IMR-90 (cell line): Measurements from ENCODE around the gene GNAS-AS1. TPM values are rescaled to one million over a fixed set of nuclear protein-coding genes. Genes with fewer than 3 reads are reported as not detected.

Experiments used
- ATAC-seq: fragments of 200-7000 bp; cut with Tn5 transposase; 2 replicates; pipeline ENCODE4 v1.9.1; 2020; ENCODE audit warnings: low read depth, mild to moderate bottlenecking, moderate library complexity
- BruUV-seq: library from RNA; stranded (reverse); fragments of 400-500 nt; replicated peaks from 2 replicates; lab custom pipeline; 2021; lab: Mats Ljungman, UMichigan
- CTCF ChIA-PET: fragments of 300-600 bp; formaldehyde crosslinking; extraction: SDS; loops from one replicate; lab custom pipeline; 2021; ENCODE audit warnings: antibody characterized with exemption; lab: Yijun Ruan, JAX
- POLR2A ChIA-PET: fragments of 300-600 bp; sonication (Branson Sonifier 250); formaldehyde crosslinking; loops from one replicate; lab custom pipeline; 2022; ENCODE audit warnings: antibody characterized with exemption; ENCODE audit not compliant: unreplicated experiment; lab: Charles Lee
- DNase-seq: peaks from one replicate; pipeline ENCODE4 v3.0.0; 2013
- H2AFZ ChIP-seq: replicated peaks from 2 replicates; pipeline ENCODE3; 2013; ENCODE audit warnings: low read length, mild to moderate bottlenecking; ENCODE audit not compliant: poor library complexity
- H2AK5ac ChIP-seq: 2 replicates; pipeline ENCODE4 v1.6.1; 2013; ENCODE audit warnings: low read depth, low read length, inconsistent platforms
- H2AK9ac ChIP-seq: replicated peaks from 2 replicates; pipeline ENCODE3; 2013; ENCODE audit warnings: mild to moderate bottlenecking, low read depth, low read length, moderate library complexity; ENCODE audit not compliant: poor library complexity
- H2BK120ac ChIP-seq: 2 replicates; pipeline ENCODE4 v1.6.1; 2013; ENCODE audit warnings: low read depth, low read length, inconsistent platforms
- H2BK15ac ChIP-seq: 3 replicates; pipeline ENCODE4 v1.6.1; 2013; ENCODE audit warnings: low read depth, low read length, inconsistent platforms
- H2BK20ac ChIP-seq: 2 replicates; pipeline ENCODE4 v1.6.1; 2013; ENCODE audit warnings: low read depth, mild to moderate bottlenecking, inconsistent platforms, low read length, moderate library complexity
- H2BK5ac ChIP-seq: 2 replicates; pipeline ENCODE4 v1.6.1; 2013; ENCODE audit warnings: mild to moderate bottlenecking, low read depth, low read length, inconsistent platforms; ENCODE audit not compliant: poor library complexity, severe bottlenecking
- H3K14ac ChIP-seq: replicated peaks from 2 replicates; pipeline ENCODE4 v1.6.1; 2013; ENCODE audit warnings: low read depth, low read length, inconsistent platforms
- H3K18ac ChIP-seq: 2 replicates; pipeline ENCODE4 v1.6.1; 2013; ENCODE audit warnings: low read depth, low read length, control low read depth
- H3K23ac ChIP-seq: 2 replicates; pipeline ENCODE4 v1.6.1; 2013; ENCODE audit warnings: low read depth, low read length, inconsistent platforms
- H3K27ac ChIP-seq: 2 replicates; pipeline ENCODE4 v1.5.1; 2013; ENCODE audit warnings: mild to moderate bottlenecking, control low read depth, low read length; ENCODE audit not compliant: insufficient read depth
- H3K27me3 ChIP-seq: 2 replicates; pipeline ENCODE4 v1.6.1; 2013; ENCODE audit warnings: low read length; ENCODE audit not compliant: control insufficient read depth, insufficient read depth
- H3K36me3 ChIP-seq: 2 replicates; pipeline ENCODE4 v1.6.1; 2013; ENCODE audit warnings: low read length, mixed read lengths; ENCODE audit not compliant: control insufficient read depth, insufficient read depth
- H3K4ac ChIP-seq: 2 replicates; pipeline ENCODE4 v1.6.1; 2013; ENCODE audit warnings: low read depth, low read length, inconsistent platforms
- H3K4me1 ChIP-seq: 2 replicates; pipeline ENCODE4 v1.6.1; 2013; ENCODE audit warnings: low read length, mixed read lengths; ENCODE audit not compliant: control insufficient read depth, insufficient read depth
- H3K4me2 ChIP-seq: 2 replicates; pipeline ENCODE4 v1.6.1; 2013; ENCODE audit warnings: low read depth, mild to moderate bottlenecking, control low read depth, low read length, moderate library complexity
- H3K4me3 ChIP-seq: 2 replicates; pipeline ENCODE4 v1.5.1; 2013; ENCODE audit warnings: low read depth, mild to moderate bottlenecking, control low read depth, low read length, moderate library complexity; ENCODE audit not compliant: insufficient read depth
- H3K56ac ChIP-seq: 2 replicates; pipeline ENCODE4 v1.6.1; 2013; ENCODE audit warnings: low read length, inconsistent platforms; ENCODE audit not compliant: insufficient read depth; ENCODE audit errors: extremely low read depth
- H3K79me1 ChIP-seq, 2 experiments: 2 replicates each; pipeline ENCODE4 v1.6.1; 2013; ENCODE audit warnings: low read length in 2 of 2, inconsistent platforms in 1 of 2, low read depth in 1 of 2
- H3K9ac ChIP-seq: 2 replicates; pipeline ENCODE4 v1.6.1; 2013; ENCODE audit warnings: low read depth, low read length, control low read depth
- H3K9me1 ChIP-seq: 2 replicates; pipeline ENCODE4 v1.6.1; 2013; ENCODE audit warnings: low read length, inconsistent platforms; ENCODE audit not compliant: insufficient read depth
- H3K9me3 ChIP-seq: 2 replicates; pipeline ENCODE4 v1.6.1; 2013; ENCODE audit warnings: low read length; ENCODE audit not compliant: control insufficient read depth, insufficient read depth
- H4K20me1 ChIP-seq: 2 replicates; pipeline ENCODE4 v1.6.1; 2013; ENCODE audit warnings: low read length, inconsistent platforms; ENCODE audit not compliant: insufficient read depth
- H4K5ac ChIP-seq: 2 replicates; pipeline ENCODE4 v1.6.1; 2013; ENCODE audit warnings: mild to moderate bottlenecking, low read depth, low read length, control low read depth
- H4K8ac ChIP-seq, 2 experiments: 2 replicates each; pipeline ENCODE4 v1.6.1; 2013; ENCODE audit warnings: low read depth in 2 of 2, low read length in 2 of 2, control low read depth in 1 of 2, inconsistent platforms in 1 of 2
- H4K91ac ChIP-seq: 2 replicates; pipeline ENCODE4 v1.6.1; 2013; ENCODE audit warnings: low read depth, low read length, inconsistent platforms; ENCODE audit not compliant: insufficient read depth
- BHLHE40 ChIP-seq: fragments of 150-350 bp; IDR thresholded peaks from 2 replicates; pipeline ENCODE4 v1.6.1; 2016; ENCODE audit warnings: mild to moderate bottlenecking, low read depth, low read length
- CEBPB ChIP-seq: IDR thresholded peaks from 2 replicates; pipeline ENCODE4 v1.6.1; 2012; ENCODE audit warnings: low read depth, low read length, improper control_type of control experiment
- CHD1 ChIP-seq: IDR thresholded peaks from 2 replicates; pipeline ENCODE4 v1.6.1; 2012; ENCODE audit warnings: low read depth, low read length, improper control_type of control experiment
- ELK1 ChIP-seq: fragments of 150-350 bp; IDR thresholded peaks from 2 replicates; pipeline ENCODE4 v1.6.1; 2016; ENCODE audit warnings: low read depth, mild to moderate bottlenecking, low read length, moderate library complexity, borderline replicate concordance
- FOS ChIP-seq: fragments of 150-350 bp; IDR thresholded peaks from 2 replicates; pipeline ENCODE4 v1.6.1; 2016; ENCODE audit warnings: low read depth, low read length
- MAFK ChIP-seq: IDR thresholded peaks from 2 replicates; pipeline ENCODE4 v1.6.1; 2012; ENCODE audit warnings: low read depth, low read length, improper control_type of control experiment
- MAZ ChIP-seq: IDR thresholded peaks from 2 replicates; pipeline ENCODE4 v1.6.1; 2012; ENCODE audit warnings: low read depth, mild to moderate bottlenecking, low read length, improper control_type of control experiment, moderate library complexity, borderline replicate concordance
- MXI1 ChIP-seq: IDR thresholded peaks from 2 replicates; pipeline ENCODE4 v1.6.1; 2012; ENCODE audit warnings: low read depth, mild to moderate bottlenecking, low read length, moderate library complexity, borderline replicate concordance
- NFE2L2 ChIP-seq: fragments of 150-350 bp; IDR thresholded peaks from 2 replicates; pipeline ENCODE4 v1.6.1; 2016; ENCODE audit warnings: low read depth, mild to moderate bottlenecking, low read length
- POLR2A ChIP-seq: IDR thresholded peaks from 2 replicates; pipeline ENCODE4 v1.6.1; 2012; ENCODE audit warnings: mild to moderate bottlenecking, low read depth, low read length
- RAD21 ChIP-seq: IDR thresholded peaks from 2 replicates; pipeline ENCODE4 v1.6.1; 2012; ENCODE audit warnings: low read length, improper control_type of control experiment
- RCOR1 ChIP-seq: IDR thresholded peaks from 2 replicates; pipeline ENCODE4 v1.6.1; 2012; ENCODE audit warnings: mild to moderate bottlenecking, low read length, improper control_type of control experiment; ENCODE audit not compliant: insufficient replicate concordance
- RFX5 ChIP-seq: IDR thresholded peaks from 2 replicates; pipeline ENCODE4 v1.8.0; 2012; ENCODE audit warnings: low read depth, mild to moderate bottlenecking, low read length, moderate library complexity
- SMC3 ChIP-seq: fragments of 150-350 bp; IDR thresholded peaks from 2 replicates; pipeline ENCODE4 v1.6.1; 2016; ENCODE audit warnings: low read depth, mild to moderate bottlenecking, antibody characterized with exemption, low read length, moderate library complexity
- WGBS, 2 experiments: methylation state at CpG; one replicate each; pipeline versions ENCODE4 v1.1.5 to v1.1.7; 2013; ENCODE audit warnings: missing lambda C conversion rate in 2 of 2; ENCODE audit not compliant: insufficient read length in 1 of 2; ENCODE audit errors: extremely low coverage in 2 of 2; 5-methylcytosine and 5-hydroxymethylcytosine counted together
- dilution Hi-C: fragments of 300-500 bp; cut with HindIII; formaldehyde crosslinking; loops from one replicate; pipeline ENCODE4 v1.14.3; 2018; ENCODE audit warnings: low sequenced_read_pairs; ENCODE audit not compliant: unreplicated experiment
- in situ Hi-C: fragments of 300-500 bp; cut with MboI; formaldehyde crosslinking; loops from 3 replicates; pipeline ENCODE4 v1.14.3; 2019; ENCODE audit warnings: low sequenced_read_pairs, inconsistent platforms, mixed read lengths
- intact Hi-C: fragments of 100-400 bp; cut with micrococcal nuclease; formaldehyde crosslinking; loops from 2 replicates; pipeline ENCODE4 v1.10.0; 2022
- polyA plus RNA-seq, 3 experiments: library from polyadenylated mRNA; depleted of rRNA; stranded (reverse); fragments of >200 nt; gene quantifications; 2 replicates each; pipeline ENCODE4 v1.2.3, GENCODE V29; 2012; ENCODE audit warnings: low replicate concordance in 1 of 3
- total RNA-seq: library from RNA; depleted of rRNA; stranded (reverse); fragments of >200 nt; gene quantifications from 2 replicates; pipeline ENCODE4 v1.2.3, GENCODE V29; 2012
- TF ChIP-seq, protein P1 (sequence below): fragments of 150-350 bp; IDR thresholded peaks from 2 replicates; pipeline ENCODE4 v1.6.1; 2017; ENCODE audit warnings: mild to moderate bottlenecking, antibody characterized with exemption, low read length, low read depth
- TF ChIP-seq, protein P2 (sequence below): conservative IDR thresholded peaks from 2 replicates; pipeline ENCODE4 v1.5.1; 2012; ENCODE audit warnings: mild to moderate bottlenecking, low read depth, low read length, improper control_type of control experiment

The GNAS-AS1 gene
- total and polyA plus RNA-seq, 2 of the 4 experiments (the other 2 are of a cell fraction) = 0.54 to 0.60 TPM

DNA sequence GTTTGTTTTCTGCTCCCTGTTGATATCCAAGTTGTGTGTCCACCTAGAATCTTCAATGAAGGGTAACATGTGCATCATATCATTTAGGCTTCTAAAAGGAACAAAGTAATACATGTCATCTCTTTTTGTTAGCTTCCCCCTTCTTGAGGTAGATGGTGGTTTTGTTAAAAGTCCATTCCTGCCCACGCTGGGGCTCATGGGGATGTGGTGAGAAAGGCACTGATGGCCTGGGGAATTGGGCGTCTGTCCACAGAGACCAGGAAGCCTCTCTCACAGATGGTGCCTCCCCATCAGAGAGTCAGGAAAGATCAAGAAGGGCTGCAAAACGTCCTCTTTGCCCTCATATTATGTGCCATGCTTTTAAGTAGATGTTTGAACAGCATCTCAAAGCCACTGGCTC lies 34.3 kb upstream of the GNAS-AS1 start:
- no peak overlapping the region for H4K5ac ChIP-seq
- no peak overlapping the region for H2BK15ac ChIP-seq
- no peak overlapping the region for H3K27ac ChIP-seq
- dilution Hi-C loops (no loop called here), in situ Hi-C loops (no loop called here), intact Hi-C loops (no loop called here)
- H2BK20ac ChIP-seq = no peak overlapping the region
- no peak overlapping the region for H3K9ac ChIP-seq
- H3K14ac ChIP-seq = no peak overlapping the region
- no peaks in the 10 kb centered on the region; the same call in 1 of the 2 replicates for H3K9me3 ChIP-seq
- TF ChIP-seq SMC3 (no peak), RCOR1 (no peak), CEBPB (no peak), MAZ (no peak), BHLHE40 (no peak), CHD1 (no peak), RAD21 (no peak), NFE2L2 (no peak), MXI1 (no peak), POLR2A (no peak), RFX5 (no peak), FOS (no peak), ELK1 (no peak), MAFK (no peak)
- TF ChIP-seq, protein P1, sequence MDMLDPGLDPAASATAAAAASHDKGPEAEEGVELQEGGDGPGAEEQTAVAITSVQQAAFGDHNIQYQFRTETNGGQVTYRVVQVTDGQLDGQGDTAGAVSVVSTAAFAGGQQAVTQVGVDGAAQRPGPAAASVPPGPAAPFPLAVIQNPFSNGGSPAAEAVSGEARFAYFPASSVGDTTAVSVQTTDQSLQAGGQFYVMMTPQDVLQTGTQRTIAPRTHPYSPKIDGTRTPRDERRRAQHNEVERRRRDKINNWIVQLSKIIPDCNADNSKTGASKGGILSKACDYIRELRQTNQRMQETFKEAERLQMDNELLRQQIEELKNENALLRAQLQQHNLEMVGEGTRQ = no peak
- TF ChIP-seq, protein P2, sequence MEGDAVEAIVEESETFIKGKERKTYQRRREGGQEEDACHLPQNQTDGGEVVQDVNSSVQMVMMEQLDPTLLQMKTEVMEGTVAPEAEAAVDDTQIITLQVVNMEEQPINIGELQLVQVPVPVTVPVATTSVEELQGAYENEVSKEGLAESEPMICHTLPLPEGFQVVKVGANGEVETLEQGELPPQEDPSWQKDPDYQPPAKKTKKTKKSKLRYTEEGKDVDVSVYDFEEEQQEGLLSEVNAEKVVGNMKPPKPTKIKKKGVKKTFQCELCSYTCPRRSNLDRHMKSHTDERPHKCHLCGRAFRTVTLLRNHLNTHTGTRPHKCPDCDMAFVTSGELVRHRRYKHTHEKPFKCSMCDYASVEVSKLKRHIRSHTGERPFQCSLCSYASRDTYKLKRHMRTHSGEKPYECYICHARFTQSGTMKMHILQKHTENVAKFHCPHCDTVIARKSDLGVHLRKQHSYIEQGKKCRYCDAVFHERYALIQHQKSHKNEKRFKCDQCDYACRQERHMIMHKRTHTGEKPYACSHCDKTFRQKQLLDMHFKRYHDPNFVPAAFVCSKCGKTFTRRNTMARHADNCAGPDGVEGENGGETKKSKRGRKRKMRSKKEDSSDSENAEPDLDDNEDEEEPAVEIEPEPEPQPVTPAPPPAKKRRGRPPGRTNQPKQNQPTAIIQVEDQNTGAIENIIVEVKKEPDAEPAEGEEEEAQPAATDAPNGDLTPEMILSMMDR = no peak
- H2AFZ ChIP-seq = no peak overlapping the region
- no CpG with 5 or more reads among the region's 3 CpGs for WGBS, 2 experiments
- no peaks in the 10 kb centered on the region for H3K4me1 ChIP-seq
- ChIA-PET POLR2A (no interaction called here), CTCF (no interaction called here)
- no peak overlapping the region for H3K4me2 ChIP-seq
- H2BK120ac ChIP-seq = no peak overlapping the region
- ATAC-seq = no peak
- H4K91ac ChIP-seq = no peak overlapping the region
- no peak for DNase-seq
- no peaks in the 10 kb centered on the region for H3K36me3 ChIP-seq
- H4K8ac ChIP-seq = no peak overlapping the region
- no peaks in the 10 kb centered on the region for H4K20me1 ChIP-seq
- H2BK5ac ChIP-seq = no peak overlapping the region
- H3K4me3 ChIP-seq = no peak overlapping the region
- H3K18ac ChIP-seq = no peak overlapping the region
- H2AK5ac ChIP-seq = no peak overlapping the region
- H3K9me1 ChIP-seq = no peaks in the 10 kb centered on the region
- BruUV-seq = no TSS peak
- peaks cover 12% of the 10 kb centered on the region for H3K27me3 ChIP-seq
- H3K56ac ChIP-seq = no peak overlapping the region
- H3K4ac ChIP-seq = no peak overlapping the region
- H2AK9ac ChIP-seq = no peak overlapping the region
- no peak overlapping the region for H3K23ac ChIP-seq
- peaks cover 0 to 6% of the 10 kb centered on the region in 2 experiments; a peak in 1 of 4 replicates for H3K79me1 ChIP-seq
